DND-41 (cell line): ENCODE results near the gene TUBB8B.
"Not testable (repeated sequence)": the region's sequence is repeated elsewhere in the genome, so short reads cannot be mapped to it uniquely, and the experiment has no call there.

Source experiments
- ATAC-seq: fragments of 200-7000 bp; cut with Tn5 transposase; 3 replicates; pipeline ENCODE4 v1.9.1; 2021; ENCODE audit warnings: low read depth; ENCODE audit not compliant: insufficient read depth
- DNase-seq: peaks from one replicate; pipeline ENCODE4 v3.0.0-alpha.2; 2020
- H2AFZ ChIP-seq: 2 replicates; pipeline ENCODE4 v1.6.0; 2012; ENCODE audit warnings: low read depth, low read length
- H3K27ac ChIP-seq: 2 replicates; pipeline ENCODE4 v1.5.1; 2012; ENCODE audit warnings: low read length, inconsistent platforms
- H3K27me3 ChIP-seq: fragments of 200-600 bp; sonication (generic); 2 replicates; pipeline ENCODE4 v1.6.0; 2012; ENCODE audit warnings: low read length, mild to moderate bottlenecking, inconsistent platforms; ENCODE audit not compliant: insufficient read depth, poor library complexity
- H3K36me3 ChIP-seq: 2 replicates; pipeline ENCODE4 v1.5.1; 2012; ENCODE audit warnings: low read length, inconsistent platforms; ENCODE audit not compliant: insufficient read depth
- H3K4me1 ChIP-seq: 2 replicates; pipeline ENCODE4 v1.5.1; 2012; ENCODE audit warnings: mild to moderate bottlenecking, low read length; ENCODE audit not compliant: insufficient read depth
- H3K4me2 ChIP-seq: 2 replicates; pipeline ENCODE4 v1.6.0; 2012; ENCODE audit warnings: mild to moderate bottlenecking, moderate library complexity, low read length, inconsistent platforms; ENCODE audit not compliant: insufficient read depth
- H3K4me3 ChIP-seq, 2 experiments: fragments of 200-600 bp in 1 of 2; shearing (Covaris generic) in 1 of 2; 2 replicates each; pipeline ENCODE4 v1.5.1; 2012 to 2016; ENCODE audit warnings: inconsistent platforms in 2 of 2, low read length in 2 of 2, mild to moderate bottlenecking in 2 of 2, low read depth in 1 of 2, moderate library complexity in 1 of 2
- H3K79me2 ChIP-seq: 2 replicates; pipeline ENCODE4 v1.6.0; 2012; ENCODE audit warnings: low read length, inconsistent platforms; ENCODE audit not compliant: insufficient read depth
- H3K9ac ChIP-seq: 2 replicates; pipeline ENCODE4 v1.6.0; 2012; ENCODE audit warnings: low read depth, mild to moderate bottlenecking, inconsistent platforms, low read length, moderate library complexity
- H3K9me3 ChIP-seq: 2 replicates; pipeline ENCODE4 v1.5.1; 2012; ENCODE audit warnings: low read length, moderate library complexity, mild to moderate bottlenecking, inconsistent platforms; ENCODE audit not compliant: insufficient read depth, severe bottlenecking
- H4K20me1 ChIP-seq: 2 replicates; pipeline ENCODE4 v1.6.0; 2012; ENCODE audit warnings: low read length; ENCODE audit not compliant: insufficient read depth
- CTCF ChIP-seq: IDR thresholded peaks from 2 replicates; pipeline ENCODE4 v1.5.1; 2012; ENCODE audit warnings: borderline replicate concordance, low read length, moderate library complexity, mild to moderate bottlenecking; ENCODE audit not compliant: poor library complexity, severe bottlenecking; ENCODE audit errors: extremely low read depth

The TUBB8B gene

DNA sequence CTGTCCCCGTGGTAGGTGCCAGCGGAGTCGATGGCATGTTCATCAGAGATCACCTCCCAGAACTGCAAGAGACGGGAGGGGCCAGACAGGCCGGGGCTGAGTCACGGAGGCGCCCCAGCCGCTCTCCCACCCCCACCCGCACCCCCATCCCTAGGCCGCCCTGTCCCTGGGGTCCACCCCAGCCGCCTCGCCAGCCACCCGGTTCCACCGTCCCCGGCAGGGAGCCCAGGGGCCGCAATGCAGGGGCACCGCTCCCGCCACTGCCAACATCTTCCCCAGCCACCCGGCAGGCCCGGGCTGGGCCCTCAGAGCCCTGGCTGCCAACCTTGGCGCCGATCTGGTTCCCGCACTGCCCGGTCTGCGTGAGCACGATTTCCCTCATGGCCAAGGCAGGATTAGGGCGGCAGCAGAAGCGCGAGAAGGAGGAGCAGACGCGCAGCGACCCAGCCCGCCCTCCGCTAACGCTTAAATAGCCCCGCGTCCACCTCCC, at the start of gene TUBB8B:
TSS of gene TUBB8B (minus strand) at position 440 of the 490 bp plus-strand sequence. CDS start at position 382, 58 bp downstream.
- H3K4me2 ChIP-seq, H3K9me3 ChIP-seq, H4K20me1 ChIP-seq, H3K36me3 ChIP-seq, H3K79me2 ChIP-seq, DNase-seq, H3K4me1 ChIP-seq, H3K27ac ChIP-seq, H3K27me3 ChIP-seq, H3K9ac ChIP-seq, H3K4me3 ChIP-seq, H2AFZ ChIP-seq, ATAC-seq: not testable (repeated sequence)

- not testable (repeated sequence) for H3K36me3 ChIP-seq, H2AFZ ChIP-seq, H3K9me3 ChIP-seq, H3K4me1 ChIP-seq, H3K9ac ChIP-seq, H4K20me1 ChIP-seq, H3K27me3 ChIP-seq, H3K79me2 ChIP-seq, DNase-seq, ATAC-seq, H3K4me3 ChIP-seq, H3K4me2 ChIP-seq, H3K27ac ChIP-seq
- TF ChIP-seq CTCF: peak; percentile 15
These were observed 48.0 kb upstream of the TUBB8B start for GRCh38 chr18:97252-97914.

GRCh38 chr18:96767-97131, 47.3 kb upstream of the TUBB8B start:
- H3K4me2 ChIP-seq, DNase-seq, H3K9ac ChIP-seq, H3K4me3 ChIP-seq, H3K4me1 ChIP-seq, H3K36me3 ChIP-seq, H3K27ac ChIP-seq, H3K9me3 ChIP-seq, H4K20me1 ChIP-seq, H3K27me3 ChIP-seq, H2AFZ ChIP-seq, ATAC-seq, H3K79me2 ChIP-seq: not testable (repeated sequence)

DNA sequence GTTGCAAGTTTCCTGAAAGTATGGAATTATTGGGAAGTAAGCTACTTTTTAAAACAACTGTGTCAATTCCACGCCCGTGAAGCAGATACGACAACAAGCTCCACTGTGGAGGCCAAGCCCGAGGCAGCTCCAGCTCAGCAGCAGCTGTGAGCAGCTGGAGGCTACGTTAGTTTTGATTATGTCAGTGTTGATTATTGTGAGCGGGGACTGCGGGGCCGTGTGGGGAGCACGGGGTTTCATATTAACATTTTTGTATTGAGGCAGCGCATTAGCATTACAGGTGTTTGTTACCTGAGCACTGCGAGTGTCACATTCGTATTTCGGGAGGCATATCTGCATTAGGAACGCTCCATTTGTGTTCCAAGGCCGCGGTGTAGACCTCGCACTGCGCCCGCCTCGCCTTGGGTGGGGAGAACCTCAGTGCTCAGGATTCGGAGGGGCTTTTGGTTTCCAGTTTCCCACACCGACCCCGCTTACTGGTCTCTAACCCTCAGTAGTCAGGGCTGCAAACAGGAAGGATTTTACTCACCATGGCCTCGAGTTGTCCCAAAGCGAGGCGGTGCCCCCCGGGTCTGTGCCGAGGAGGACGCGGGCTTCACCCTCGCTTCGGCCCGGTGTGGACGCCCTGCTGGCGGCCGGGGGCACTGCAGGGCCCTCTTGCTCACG, 46.8 kb upstream of the TUBB8B start:
- H3K4me1 ChIP-seq, H2AFZ ChIP-seq, H3K79me2 ChIP-seq, ATAC-seq, H3K27ac ChIP-seq, DNase-seq, H3K36me3 ChIP-seq, H4K20me1 ChIP-seq, H3K9ac ChIP-seq, H3K4me3 ChIP-seq, H3K27me3 ChIP-seq, H3K4me2 ChIP-seq, H3K9me3 ChIP-seq: not testable (repeated sequence)

DNA sequence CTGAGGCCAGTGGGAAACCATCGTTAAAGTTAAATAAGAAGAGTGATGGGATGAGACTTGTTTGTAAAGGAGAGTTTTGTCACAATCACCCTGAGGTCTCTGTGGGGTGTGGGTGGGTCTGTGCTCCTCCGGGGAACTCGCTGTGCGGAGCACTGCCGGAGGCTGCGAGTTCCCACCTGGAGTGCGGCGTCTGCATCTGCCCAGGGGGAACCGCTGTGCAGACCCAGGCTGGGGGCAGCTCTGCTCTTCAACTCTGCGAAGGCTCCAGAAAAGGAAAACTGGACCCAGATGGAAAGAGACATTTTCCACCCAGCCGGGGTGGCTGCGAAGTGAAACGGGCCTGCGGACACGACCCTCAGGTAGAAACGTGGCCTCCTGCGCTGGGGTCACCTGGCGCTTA, 46.2 kb upstream of the TUBB8B start:
- not testable (repeated sequence) for H3K27me3 ChIP-seq, H3K36me3 ChIP-seq, H4K20me1 ChIP-seq, DNase-seq, H3K9me3 ChIP-seq, H3K9ac ChIP-seq, H2AFZ ChIP-seq, H3K79me2 ChIP-seq, H3K4me2 ChIP-seq, H3K4me3 ChIP-seq, H3K4me1 ChIP-seq, H3K27ac ChIP-seq
- ATAC-seq: peak; percentile 19; the same call in 1 of the 3 replicates

DNA sequence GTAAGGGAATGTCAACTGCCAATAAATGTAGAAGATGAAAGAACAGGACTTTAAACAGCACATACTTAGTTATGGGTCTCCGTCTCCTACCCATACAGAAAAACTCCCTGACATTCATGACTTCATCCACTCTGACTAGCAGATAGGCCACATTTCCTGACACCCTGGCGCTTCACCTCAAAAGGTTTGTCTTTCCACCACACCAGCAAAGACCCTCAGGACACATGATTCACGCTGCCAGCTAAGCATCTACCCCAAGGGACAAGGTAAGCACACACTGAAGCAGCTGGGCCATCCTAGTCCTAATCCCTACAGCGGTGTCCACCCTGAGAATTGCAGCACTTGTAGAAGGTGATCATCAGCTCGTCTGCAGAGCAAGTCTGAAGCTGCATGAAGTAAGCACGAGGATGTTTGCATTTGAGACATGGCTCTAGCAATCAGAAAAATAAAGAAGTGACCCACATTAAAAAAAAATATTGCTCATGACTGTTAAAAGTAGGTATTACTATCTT, 44.5 kb upstream of the TUBB8B start:
- not testable (repeated sequence) for H3K4me1 ChIP-seq, H2AFZ ChIP-seq, H4K20me1 ChIP-seq, DNase-seq, ATAC-seq, H3K4me2 ChIP-seq, H3K9ac ChIP-seq, H3K79me2 ChIP-seq, H3K9me3 ChIP-seq, H3K27ac ChIP-seq, H3K36me3 ChIP-seq, H3K4me3 ChIP-seq, H3K27me3 ChIP-seq

DNA sequence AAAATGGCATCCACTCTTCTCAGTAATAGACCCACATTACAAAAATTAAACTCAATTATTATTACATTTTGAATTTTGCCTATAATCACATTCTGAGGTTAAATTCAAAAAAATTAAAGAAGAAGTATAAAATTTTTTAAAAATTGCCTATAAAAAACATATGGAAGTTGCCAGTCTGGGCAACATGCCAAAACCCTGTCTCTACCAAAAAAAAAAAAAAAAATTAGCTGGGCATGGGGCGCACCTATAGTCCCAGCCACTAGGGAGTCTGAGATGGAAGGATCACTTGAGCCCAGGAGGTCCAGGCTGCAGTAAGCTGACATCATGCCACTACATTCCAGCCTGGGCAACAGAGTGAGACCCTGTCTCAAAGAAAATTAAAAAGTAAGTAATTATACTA, 42.1 kb upstream of the TUBB8B start:
- not testable (repeated sequence) for H3K9ac ChIP-seq, H3K4me3 ChIP-seq, H3K9me3 ChIP-seq, H4K20me1 ChIP-seq, DNase-seq, ATAC-seq, H3K27me3 ChIP-seq, H2AFZ ChIP-seq, H3K4me1 ChIP-seq, H3K27ac ChIP-seq, H3K4me2 ChIP-seq, H3K79me2 ChIP-seq, H3K36me3 ChIP-seq
